ENCODE measurements around the gene PTGIS. TPM values are rescaled to one million over a fixed set of nuclear protein-coding genes. Genes with fewer than 3 reads are reported as not detected.

The PTGIS gene
- polyA plus RNA-seq, 2 of the 4 experiments (the other 2 are of a cell fraction): 0.03 to 0.04 TPM

DNA sequence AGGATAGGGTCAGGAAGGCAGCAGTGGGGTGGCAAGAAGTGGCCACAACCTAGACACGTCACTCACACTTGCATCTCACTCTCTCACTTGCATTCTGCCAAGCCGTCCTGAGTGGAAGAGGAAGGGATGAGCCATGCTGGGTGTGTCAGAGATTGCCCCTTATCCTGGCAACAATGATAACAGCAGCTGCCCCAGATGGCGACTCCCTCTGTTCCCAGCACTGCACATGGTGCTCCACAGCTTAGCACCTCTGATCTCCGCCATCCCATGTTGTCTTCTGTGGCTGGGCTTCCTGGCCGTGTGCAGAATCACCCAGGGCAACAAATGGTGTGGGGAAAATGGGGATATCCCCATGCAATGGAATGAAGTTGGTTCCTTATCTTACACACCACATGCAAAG is 96.5 kb downstream of the PTGIS start:
- TF ChIP-seq HDAC2 (IDR thresholded peaks at IDR 0.05) (no peak), NR3C1 (IDR thresholded peaks at IDR 0.05) (no peak), EHF (CRISPR knock-in tag; IDR thresholded peaks at IDR 0.05) (no peak), JUNB (IDR thresholded peaks at IDR 0.05) (no peak), ZNF302 (CRISPR knock-in tag; IDR thresholded peaks at IDR 0.05) (no peak)
- TF ChIP-seq, protein P1, sequence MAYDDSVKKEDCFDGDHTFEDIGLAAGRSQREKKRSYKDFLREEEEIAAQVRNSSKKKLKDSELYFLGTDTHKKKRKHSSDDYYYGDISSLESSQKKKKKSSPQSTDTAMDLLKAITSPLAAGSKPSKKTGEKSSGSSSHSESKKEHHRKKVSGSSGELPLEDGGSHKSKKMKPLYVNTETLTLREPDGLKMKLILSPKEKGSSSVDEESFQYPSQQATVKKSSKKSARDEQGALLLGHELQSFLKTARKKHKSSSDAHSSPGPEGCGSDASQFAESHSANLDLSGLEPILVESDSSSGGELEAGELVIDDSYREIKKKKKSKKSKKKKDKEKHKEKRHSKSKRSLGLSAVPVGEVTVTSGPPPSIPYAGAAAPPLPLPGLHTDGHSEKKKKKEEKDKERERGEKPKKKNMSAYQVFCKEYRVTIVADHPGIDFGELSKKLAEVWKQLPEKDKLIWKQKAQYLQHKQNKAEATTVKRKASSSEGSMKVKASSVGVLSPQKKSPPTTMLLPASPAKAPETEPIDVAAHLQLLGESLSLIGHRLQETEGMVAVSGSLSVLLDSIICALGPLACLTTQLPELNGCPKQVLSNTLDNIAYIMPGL (CRISPR knock-in tag; IDR thresholded peaks at IDR 0.05; ENCODE audit: borderline replicate concordance): no peak
- ChIA-PET POLR2A (no interaction called here), CTCF (interaction anchor here (1.2 to 1.8 kb wide), 3 partner anchors 30 to 151 kb away, joined by 3 to 5 read pairs (median 5); no protein-coding TSS in a partner anchor)
- 16% methylated on average over 5 of the region's 5 CpGs for WGBS (ENCODE audit: missing lambda C conversion rate)
- FAIRE-seq (no peak), DNase-seq (ENCODE audit: low read depth in 1 of 2, low spot score in 1 of 2) (no peak), ATAC-seq (no peak)
- Histone ChIP-seq H3K27ac (no peak overlapping the region), H3K9me3 (no peaks in the 10 kb centered on the region), H3K4me3 (no peak overlapping the region), H3K4me1 (no peaks in the 10 kb centered on the region), H3K4me2 (no peak overlapping the region)

DNA sequence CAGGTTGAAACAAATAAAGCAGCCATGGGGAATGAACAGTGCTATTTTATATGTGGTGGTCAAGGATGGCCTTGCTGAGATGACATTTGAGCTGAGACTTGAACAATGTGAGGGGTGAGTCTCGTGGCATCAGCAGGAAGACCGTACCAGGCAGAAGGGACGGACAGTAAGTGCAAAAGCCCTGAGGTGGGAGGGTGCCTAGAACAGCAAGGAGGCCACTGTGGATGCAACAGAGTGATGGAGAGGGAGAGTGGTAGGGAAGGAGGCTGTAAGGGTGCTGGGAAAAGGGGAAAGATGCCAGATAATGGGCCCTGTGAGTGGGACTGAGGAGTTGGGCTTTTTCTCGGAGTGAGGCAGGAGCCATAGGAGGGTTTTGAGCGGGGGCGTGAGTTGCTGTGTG is 97.0 kb downstream of the PTGIS start:
- no peaks in the 10 kb centered on the region for H3K9me3 ChIP-seq
- WGBS (ENCODE audit: missing lambda C conversion rate): 38% methylated on average over 6 of the region's 6 CpGs
- no peak for FAIRE-seq
- no peak for ATAC-seq
- CTCF ChIA-PET: interaction anchor here (1.2 to 1.9 kb wide), 4 partner anchors 13 to 150 kb away, joined by 3 to 9 read pairs (median 5); no protein-coding TSS in a partner anchor
- H3K4me1 ChIP-seq: no peaks in the 10 kb centered on the region
- no peak for DNase-seq (ENCODE audit: low read depth in 1 of 2, low spot score in 1 of 2)
- POLR2A ChIA-PET: no interaction called here
- H3K27ac ChIP-seq: no peak overlapping the region
- TF ChIP-seq ZFP36 (IDR thresholded peaks at IDR 0.05; ENCODE audit: borderline replicate concordance, partially characterized antibody) (no peak), NFE2L2 (conservative IDR thresholded peaks at IDR 0.05; ENCODE audit: low read length) (no peak)
- H3K4me3 ChIP-seq: no peak overlapping the region
- no peak overlapping the region for H3K4me2 ChIP-seq

DNA sequence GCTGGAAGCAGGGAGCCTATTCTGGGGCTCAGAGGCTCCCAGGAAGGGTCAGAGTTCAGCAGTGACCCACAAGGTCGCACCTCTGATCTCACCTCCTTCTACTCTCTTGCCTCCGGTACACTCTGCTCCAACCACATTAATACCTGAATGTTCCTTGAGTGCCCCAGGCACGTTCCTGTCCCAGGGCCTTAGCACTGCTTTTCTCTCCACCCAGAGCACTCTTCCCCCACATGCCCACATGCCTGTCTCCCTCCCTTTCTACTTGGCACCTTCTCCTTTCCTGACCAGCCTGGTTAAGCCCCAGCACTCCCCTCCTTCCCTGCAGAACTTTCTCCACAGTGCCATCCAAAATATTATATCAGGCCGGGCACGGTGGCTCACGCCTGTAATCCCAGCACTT is 98.9 kb downstream of the PTGIS start:
- CTCF ChIA-PET: interaction anchor here (0.7 to 1.1 kb wide), 2 partner anchors 54 to 73 kb away, joined by 3 read pairs; no protein-coding TSS in a partner anchor
- Histone ChIP-seq H3K4me3 (no peak overlapping the region), H3K4me1 (no peaks in the 10 kb centered on the region), H3K27ac (no peak overlapping the region), H3K9me3 (no peaks in the 10 kb centered on the region), H3K4me2 (no peak overlapping the region)
- 52% methylated on average over 6 of the region's 6 CpGs for WGBS (ENCODE audit: missing lambda C conversion rate)
- FAIRE-seq: no peak
- no peak for DNase-seq (ENCODE audit: low read depth in 1 of 2, low spot score in 1 of 2)
- ATAC-seq: no peak
- TF ChIP-seq ZSCAN20 (CRISPR knock-in tag; IDR thresholded peaks at IDR 0.05): no peak
- TF ChIP-seq JUNB (IDR thresholded peaks at IDR 0.05): no peak
- TF ChIP-seq BHLHE40 (IDR thresholded peaks at IDR 0.05; ENCODE audit: low read depth, low read length): no peak
- TF ChIP-seq, protein P2, sequence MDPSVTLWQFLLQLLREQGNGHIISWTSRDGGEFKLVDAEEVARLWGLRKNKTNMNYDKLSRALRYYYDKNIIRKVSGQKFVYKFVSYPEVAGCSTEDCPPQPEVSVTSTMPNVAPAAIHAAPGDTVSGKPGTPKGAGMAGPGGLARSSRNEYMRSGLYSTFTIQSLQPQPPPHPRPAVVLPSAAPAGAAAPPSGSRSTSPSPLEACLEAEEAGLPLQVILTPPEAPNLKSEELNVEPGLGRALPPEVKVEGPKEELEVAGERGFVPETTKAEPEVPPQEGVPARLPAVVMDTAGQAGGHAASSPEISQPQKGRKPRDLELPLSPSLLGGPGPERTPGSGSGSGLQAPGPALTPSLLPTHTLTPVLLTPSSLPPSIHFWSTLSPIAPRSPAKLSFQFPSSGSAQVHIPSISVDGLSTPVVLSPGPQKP (IDR thresholded peaks at IDR 0.05; ENCODE audit: low read depth, low read length): no peak
- no peak for TF ChIP-seq KDM1A (IDR thresholded peaks at IDR 0.05; ENCODE audit: low read depth)
- TF ChIP-seq GATA3 (IDR thresholded peaks at IDR 0.05; ENCODE audit: borderline replicate concordance): no peak
- POLR2A ChIA-PET: no interaction called here

DNA sequence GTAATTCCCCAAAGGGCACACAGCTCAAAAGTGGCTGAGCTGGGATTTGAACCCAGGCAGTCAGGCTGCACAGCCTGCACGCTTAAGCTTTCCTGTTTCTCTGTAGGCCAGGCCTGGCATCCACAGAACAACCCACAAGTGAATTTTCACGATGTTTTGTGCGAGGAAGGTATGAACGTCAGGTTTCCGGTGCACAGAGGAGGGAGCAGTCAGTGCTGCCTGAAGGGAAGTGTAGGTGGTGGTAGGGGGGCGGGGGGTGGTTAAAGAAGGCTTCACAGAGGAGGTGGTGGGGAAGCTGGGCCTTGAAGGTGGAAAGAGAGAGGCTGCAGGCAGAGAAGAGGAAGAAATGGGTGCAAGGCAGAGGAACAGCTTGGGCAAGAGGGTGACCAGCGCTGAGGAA is 99.5 kb downstream of the PTGIS start:
- ATAC-seq (no peak), DNase-seq (ENCODE audit: low read depth in 1 of 2, low spot score in 1 of 2) (no peak), FAIRE-seq (no peak)
- H3K27ac ChIP-seq: no peak overlapping the region
- H3K4me2 ChIP-seq: no peak overlapping the region
- no peaks in the 10 kb centered on the region for H3K9me3 ChIP-seq
- POLR2A ChIA-PET: no interaction called here
- CTCF ChIA-PET: interaction anchor here (0.7 to 1.1 kb wide), 2 partner anchors 16 to 41 kb away, joined by 4 read pairs; no protein-coding TSS in a partner anchor
- no peak overlapping the region for H3K4me3 ChIP-seq
- no peaks in the 10 kb centered on the region for H3K4me1 ChIP-seq
- TF ChIP-seq RFX5 (IDR thresholded peaks at IDR 0.05) (no peak), CHD2 (IDR thresholded peaks at IDR 0.05; ENCODE audit: low read length, partially characterized antibody) (no peak), POLR2AphosphoS2 (conservative IDR thresholded peaks at IDR 0.05; ENCODE audit: low read length) (no peak), EHF (CRISPR knock-in tag; IDR thresholded peaks at IDR 0.05) (no peak), SMC3 (IDR thresholded peaks at IDR 0.05) (no peak), TP53 (CRISPR knock-in tag; IDR thresholded peaks at IDR 0.05) (no peak), POLR2A (IDR thresholded peaks at IDR 0.05; ENCODE audit: low read length) (no peak), KDM1A (IDR thresholded peaks at IDR 0.05; ENCODE audit: low read depth) (no peak), ZC3H11A (IDR thresholded peaks at IDR 0.05) (no peak), NFE2L2 (conservative IDR thresholded peaks at IDR 0.05; ENCODE audit: low read length) (no peak), JUNB (IDR thresholded peaks at IDR 0.05) (no peak)
- TF ChIP-seq, protein P1 (CRISPR knock-in tag; IDR thresholded peaks at IDR 0.05; ENCODE audit: borderline replicate concordance): no peak
- TF ChIP-seq, protein P3, sequence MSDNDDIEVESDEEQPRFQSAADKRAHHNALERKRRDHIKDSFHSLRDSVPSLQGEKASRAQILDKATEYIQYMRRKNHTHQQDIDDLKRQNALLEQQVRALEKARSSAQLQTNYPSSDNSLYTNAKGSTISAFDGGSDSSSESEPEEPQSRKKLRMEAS (IDR thresholded peaks at IDR 0.05): no peak
- TF ChIP-seq, protein P4, sequence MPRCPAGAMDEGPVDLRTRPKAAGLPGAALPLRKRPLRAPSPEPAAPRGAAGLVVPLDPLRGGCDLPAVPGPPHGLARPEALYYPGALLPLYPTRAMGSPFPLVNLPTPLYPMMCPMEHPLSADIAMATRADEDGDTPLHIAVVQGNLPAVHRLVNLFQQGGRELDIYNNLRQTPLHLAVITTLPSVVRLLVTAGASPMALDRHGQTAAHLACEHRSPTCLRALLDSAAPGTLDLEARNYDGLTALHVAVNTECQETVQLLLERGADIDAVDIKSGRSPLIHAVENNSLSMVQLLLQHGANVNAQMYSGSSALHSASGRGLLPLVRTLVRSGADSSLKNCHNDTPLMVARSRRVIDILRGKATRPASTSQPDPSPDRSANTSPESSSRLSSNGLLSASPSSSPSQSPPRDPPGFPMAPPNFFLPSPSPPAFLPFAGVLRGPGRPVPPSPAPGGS (IDR thresholded peaks at IDR 0.05): no peak
- TF ChIP-seq, protein P5, sequence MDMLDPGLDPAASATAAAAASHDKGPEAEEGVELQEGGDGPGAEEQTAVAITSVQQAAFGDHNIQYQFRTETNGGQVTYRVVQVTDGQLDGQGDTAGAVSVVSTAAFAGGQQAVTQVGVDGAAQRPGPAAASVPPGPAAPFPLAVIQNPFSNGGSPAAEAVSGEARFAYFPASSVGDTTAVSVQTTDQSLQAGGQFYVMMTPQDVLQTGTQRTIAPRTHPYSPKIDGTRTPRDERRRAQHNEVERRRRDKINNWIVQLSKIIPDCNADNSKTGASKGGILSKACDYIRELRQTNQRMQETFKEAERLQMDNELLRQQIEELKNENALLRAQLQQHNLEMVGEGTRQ (IDR thresholded peaks at IDR 0.05): no peak
- 32% methylated on average over 3 of the region's 7 CpGs for WGBS (ENCODE audit: missing lambda C conversion rate)
